Hepatocyte (in vitro differentiated cells): Measurements from ENCODE around the gene KCNE4. TPM values are rescaled to one million over a fixed set of nuclear protein-coding genes. Genes with fewer than 3 reads are reported as not detected.
A peak's percentile ranks its signal among the peaks of the same experiment; 100 is the strongest.

Source experiments
- DNase-seq: peaks from one replicate; pipeline ENCODE4 v3.0.0-alpha.2; 2016; ENCODE audit warnings: low spot score
- H2AFZ ChIP-seq: fragments of 200-600 bp; sonication (generic); 2 replicates; pipeline ENCODE4 v1.6.0; 2016; ENCODE audit warnings: antibody characterized with exemption, mild to moderate bottlenecking
- H3K27ac ChIP-seq: fragments of 200-600 bp; sonication (generic); 2 replicates; pipeline ENCODE4 v1.5.1; 2016; ENCODE audit warnings: mild to moderate bottlenecking
- H3K27me3 ChIP-seq: fragments of 200-600 bp; sonication (generic); 2 replicates; pipeline ENCODE4 v1.6.1; 2016
- H3K36me3 ChIP-seq: fragments of 200-600 bp; sonication (generic); replicated peaks from 2 replicates; pipeline ENCODE4 v1.5.1; 2016; ENCODE audit warnings: low read depth; ENCODE audit not compliant: insufficient read depth
- H3K4me1 ChIP-seq: fragments of 200-600 bp; sonication (generic); 2 replicates; pipeline ENCODE4 v1.5.1; 2016; ENCODE audit warnings: mild to moderate bottlenecking, moderate library complexity; ENCODE audit not compliant: insufficient read depth
- H3K4me2 ChIP-seq: fragments of 200-600 bp; sonication (generic); 2 replicates; pipeline ENCODE4 v1.6.0; 2016
- H3K4me3 ChIP-seq: fragments of 200-600 bp; sonication (generic); 2 replicates; pipeline ENCODE4 v1.5.1; 2016; ENCODE audit warnings: mild to moderate bottlenecking
- H3K79me2 ChIP-seq: fragments of 200-600 bp; sonication (generic); 2 replicates; pipeline ENCODE4 v1.6.0; 2017; ENCODE audit warnings: mild to moderate bottlenecking
- H3K9me2 ChIP-seq: fragments of 200-600 bp; sonication (generic); replicated peaks from 2 replicates; pipeline ENCODE4 v1.6.0; 2017; ENCODE audit warnings: mild to moderate bottlenecking; ENCODE audit not compliant: insufficient read depth
- H3K9me3 ChIP-seq: fragments of 200-600 bp; sonication (generic); 2 replicates; pipeline ENCODE4 v1.5.1; 2016; ENCODE audit warnings: low read depth, mild to moderate bottlenecking
- H4K20me1 ChIP-seq: fragments of 200-600 bp; sonication (generic); 2 replicates; pipeline ENCODE4 v1.6.0; 2016; ENCODE audit warnings: mild to moderate bottlenecking; ENCODE audit not compliant: insufficient read depth, poor library complexity, severe bottlenecking
- CTCF ChIP-seq: fragments of 200-600 bp; sonication (generic); IDR thresholded peaks from 2 replicates; pipeline ENCODE4 v1.5.1; 2016; ENCODE audit warnings: antibody characterized with exemption, mild to moderate bottlenecking; ENCODE audit not compliant: poor library complexity
- EZH2 ChIP-seq: fragments of 200-600 bp; sonication (generic); IDR thresholded peaks from 2 replicates; pipeline ENCODE4 v1.6.1; 2016; ENCODE audit warnings: antibody characterized with exemption, mild to moderate bottlenecking, borderline replicate concordance
- EZH2phosphoT487 ChIP-seq: fragments of 200-600 bp; sonication (generic); IDR thresholded peaks from one replicate; pipeline ENCODE4 v1.6.1; 2018; ENCODE audit warnings: antibody characterized with exemption, mild to moderate bottlenecking, low read depth, moderate library complexity; ENCODE audit not compliant: unreplicated experiment, severe bottlenecking
- WGBS: methylation state at CpG from one replicate; pipeline ENCODE4 v1.1.6; 2016; ENCODE audit warnings: low lambda C conversion rate; ENCODE audit errors: missing lambda C conversion rate; 5-methylcytosine and 5-hydroxymethylcytosine counted together
- polyA plus RNA-seq: library from polyadenylated mRNA; unstranded; fragments of >200 nt; fragmentation: Nextera tagmentation; extraction: Ambion mirVana; gene quantifications from 2 replicates; pipeline ENCODE4 v1.2.1, GENCODE V29; 2016
- total RNA-seq: library from RNA; depleted of rRNA; stranded (reverse); fragments of >200 nt; gene quantifications from 2 replicates; pipeline ENCODE4 v1.2.3, GENCODE V29; 2014

Gene KCNE4
- total RNA-seq: 51.0 and 54.6 TPM in 2 replicates
- polyA plus RNA-seq: 47.1 and 51.4 TPM in 2 replicates

DNA sequence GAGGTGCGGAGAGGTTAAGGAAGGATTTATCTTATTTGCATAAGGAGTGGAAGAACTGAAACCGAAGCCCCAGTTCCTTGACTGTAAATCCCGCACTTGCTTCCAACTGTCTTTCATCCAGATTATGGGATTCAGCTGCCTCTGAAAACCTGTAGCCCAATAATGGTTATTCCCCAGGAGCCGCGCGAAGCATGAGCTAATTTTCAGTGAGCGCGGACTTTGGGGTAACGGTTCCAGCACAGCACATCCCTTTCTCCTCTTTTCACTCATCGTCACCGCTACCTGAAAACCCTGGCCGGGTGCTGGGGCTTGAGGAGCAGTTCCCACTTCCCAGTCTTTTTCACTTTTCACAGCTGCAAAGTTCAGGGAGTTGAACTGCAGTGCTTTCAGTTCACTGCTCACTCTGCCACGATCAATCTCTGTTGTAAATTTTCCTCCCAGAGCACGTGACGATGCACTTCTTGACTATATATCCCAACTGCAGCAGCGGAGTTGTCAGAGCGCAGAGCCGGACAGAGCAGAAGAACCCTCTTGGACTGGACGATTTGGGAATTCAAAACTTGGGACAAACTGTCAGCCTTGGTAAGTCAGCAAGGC lies at the start of gene KCNE4:
TSS of gene KCNE4 (plus strand) at position 498 of the 597 bp plus-strand sequence. CDS start 641 bp downstream, outside the sequence.
- Histone ChIP-seq H3K4me2 (peak within 1 kb of the TSS; percentile 77), H3K27me3 (no peaks in the 10 kb centered on the region), H2AFZ (peak within 1 kb of the TSS; percentile 50), H3K4me3 (peak within 1 kb of the TSS; percentile 10), H3K9me3 (no peaks in the 10 kb centered on the region), H4K20me1 (no peaks in the 10 kb centered on the region), H3K79me2 (peaks cover 6% of the 10 kb centered on the region), H3K27ac (peak within 1 kb of the TSS; percentile 81), H3K4me1 (peaks cover 41% of the 10 kb centered on the region), H3K36me3 (no peaks in the 10 kb centered on the region), H3K9me2 (no peaks in the 10 kb centered on the region)
- 46% methylated on average over 19 of the region's 19 CpGs for WGBS
- no peak for TF ChIP-seq EZH2
- TF ChIP-seq EZH2phosphoT487: no peak
- TF ChIP-seq CTCF: no peak
- peak; percentile 65 for DNase-seq

DNA sequence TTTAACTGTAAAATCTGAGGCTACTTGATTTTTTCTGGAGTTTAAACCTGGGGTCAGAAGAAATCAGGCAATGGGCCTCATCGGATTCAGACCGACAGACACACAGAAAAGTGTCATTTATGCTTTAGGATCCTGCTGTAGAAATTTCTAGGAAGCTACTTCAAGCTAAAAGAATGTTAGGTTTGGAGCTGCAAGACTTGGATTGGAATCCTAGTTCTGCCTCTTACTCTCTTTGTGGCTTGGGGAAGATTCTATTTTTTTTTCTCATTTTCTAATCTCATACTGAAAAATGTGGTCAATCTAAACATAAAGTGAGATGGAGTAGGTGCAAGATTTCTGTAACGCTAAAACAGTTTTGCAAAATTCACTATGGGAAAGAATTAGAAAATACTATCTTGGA lies 48.8 kb upstream of the KCNE4 start:
- Histone ChIP-seq H3K9me3 (no peaks in the 10 kb centered on the region), H2AFZ (no peak overlapping the region)
- no peak for DNase-seq

DNA sequence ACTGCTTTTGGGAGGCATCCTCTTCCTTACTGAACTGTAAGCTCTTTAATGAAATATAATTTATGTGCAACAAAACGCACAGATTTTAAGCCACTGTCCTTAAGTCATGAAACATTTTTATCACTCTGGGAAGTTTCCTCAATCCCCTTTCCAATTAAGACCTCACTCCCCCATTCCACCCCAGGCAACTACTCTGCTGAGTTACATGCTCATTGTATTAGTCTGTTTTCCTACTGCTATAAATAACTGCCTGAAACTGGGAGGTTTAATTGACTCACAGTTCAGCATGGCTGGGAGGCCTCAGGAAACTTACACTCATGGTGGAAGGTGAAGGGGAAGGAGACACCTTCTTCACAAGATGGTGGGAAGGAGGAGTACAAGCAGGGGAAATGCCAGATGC lies 46.5 kb upstream of the KCNE4 start:
- 74% methylated on average over 1 of the region's 1 CpG for WGBS
- no peaks in the 10 kb centered on the region for H3K36me3 ChIP-seq
- H3K27me3 ChIP-seq: no peaks in the 10 kb centered on the region
- DNase-seq: no peak
- H3K4me3 ChIP-seq: no peak overlapping the region
- H3K9me2 ChIP-seq: no peaks in the 10 kb centered on the region
- H3K27ac ChIP-seq: no peak overlapping the region
- H3K4me1 ChIP-seq: peaks cover 9% of the 10 kb centered on the region
- H3K79me2 ChIP-seq: no peaks in the 10 kb centered on the region
- H3K9me3 ChIP-seq: no peaks in the 10 kb centered on the region
- H4K20me1 ChIP-seq: no peaks in the 10 kb centered on the region
- H3K4me2 ChIP-seq: no peak overlapping the region
- TF ChIP-seq EZH2phosphoT487: no peak
- no peak overlapping the region for H2AFZ ChIP-seq

More for the DNA sequence above, 48.8 kb upstream of the KCNE4 start:
- Histone ChIP-seq H3K79me2 (no peaks in the 10 kb centered on the region), H3K27ac (no peak overlapping the region), H4K20me1 (no peaks in the 10 kb centered on the region), H3K4me2 (no peak overlapping the region), H3K36me3 (no peaks in the 10 kb centered on the region), H3K4me1 (peaks cover 9% of the 10 kb centered on the region), H3K9me2 (no peaks in the 10 kb centered on the region), H3K4me3 (no peak overlapping the region), H3K27me3 (no peaks in the 10 kb centered on the region)
- TF ChIP-seq CTCF (no peak), EZH2phosphoT487 (no peak), EZH2 (no peak)
- 93% methylated on average over 3 of the region's 3 CpGs for WGBS

- Histone ChIP-seq H3K36me3 (no peaks in the 10 kb centered on the region), H3K79me2 (no peaks in the 10 kb centered on the region), H3K27me3 (no peaks in the 10 kb centered on the region), H2AFZ (no peak overlapping the region), H3K4me1 (peaks cover 9% of the 10 kb centered on the region), H3K4me2 (no peak overlapping the region), H3K27ac (peak overlapping the region; percentile 78), H3K9me3 (no peaks in the 10 kb centered on the region), H4K20me1 (no peaks in the 10 kb centered on the region), H3K4me3 (no peak overlapping the region), H3K9me2 (no peaks in the 10 kb centered on the region)
- no peak for DNase-seq
- WGBS: 67% methylated on average over 2 of the region's 2 CpGs
- TF ChIP-seq EZH2 (no peak), CTCF (no peak), EZH2phosphoT487 (no peak)
These were observed 44.5 kb upstream of the KCNE4 start for GRCh38 chr2:223007531-223007930.
